HepG2 (cell line): ENCODE results near the gene CHRNB1. TPM values are rescaled to one million over a fixed set of nuclear protein-coding genes. Genes with fewer than 3 reads are reported as not detected.

Experiments
- FOXP1 ChIP-seq, 2 experiments: fragments of 450-650 bp in 1 of 2; IDR thresholded peaks; 2 replicates each; pipeline ENCODE4 v1.6.1; 2017 to 2018; ENCODE audit warnings: antibody characterized with exemption in 1 of 2
- GABPA ChIP-seq, 2 experiments: IDR thresholded peaks; 2 replicates each; pipeline ENCODE4 v1.6.1; 2011 to 2016; ENCODE audit warnings: low read depth in 2 of 2, low read length in 1 of 2, missing biosample characterization in 1 of 2, missing genetic modification characterization in 1 of 2
- HES4 ChIP-seq: sonication (generic); formaldehyde crosslinking; IDR thresholded peaks from 2 replicates; pipeline ENCODE4 v1.9.0; 2021; ENCODE audit warnings: mild to moderate bottlenecking, missing genetic modification reagents, borderline replicate concordance
- JUN ChIP-seq: sonication (generic); formaldehyde crosslinking; IDR thresholded peaks from 2 replicates; pipeline ENCODE4 v1.4.0; 2020; ENCODE audit warnings: mild to moderate bottlenecking, missing genetic modification reagents
- KDM5A ChIP-seq: fragments of 200-600 bp; sonication (generic); IDR thresholded peaks from 2 replicates; pipeline ENCODE4 v1.7.0; 2018; ENCODE audit warnings: antibody characterized with exemption, mild to moderate bottlenecking, low read length, borderline replicate concordance
- NR2F2 ChIP-seq: IDR thresholded peaks from 2 replicates; pipeline ENCODE4 v1.6.1; 2012; ENCODE audit warnings: low read depth, inconsistent platforms, borderline replicate concordance
- ZBTB8A ChIP-seq: sonication (generic); formaldehyde crosslinking; IDR thresholded peaks from 2 replicates; pipeline ENCODE4 v1.4.0; 2020; ENCODE audit warnings: mild to moderate bottlenecking, low read depth, missing genetic modification reagents, borderline replicate concordance
- ZKSCAN5 ChIP-seq: sonication (generic); formaldehyde crosslinking; IDR thresholded peaks from 2 replicates; pipeline ENCODE4 v1.5.1; 2020; ENCODE audit warnings: mild to moderate bottlenecking, missing genetic modification reagents
- ZNF121 ChIP-seq: sonication (generic); formaldehyde crosslinking; IDR thresholded peaks from 2 replicates; pipeline ENCODE4 v1.5.0; 2020; ENCODE audit warnings: mild to moderate bottlenecking, missing genetic modification reagents
- ZNF558 ChIP-seq: sonication (generic); formaldehyde crosslinking; IDR thresholded peaks from 2 replicates; pipeline ENCODE4 v1.9.0; 2022; ENCODE audit warnings: mild to moderate bottlenecking, missing genetic modification reagents, borderline replicate concordance
- ZNF773 ChIP-seq: sonication (generic); formaldehyde crosslinking; IDR thresholded peaks from 2 replicates; pipeline ENCODE4 v1.4.0; 2020; ENCODE audit warnings: missing genetic modification reagents, borderline replicate concordance
- ZNF776 ChIP-seq: sonication (generic); formaldehyde crosslinking; IDR thresholded peaks from 2 replicates; pipeline ENCODE4 v1.4.0; 2020; ENCODE audit warnings: mild to moderate bottlenecking, missing genetic modification reagents
- ZSCAN9 ChIP-seq: IDR thresholded peaks from 2 replicates; pipeline ENCODE4 v1.6.1; 2016; ENCODE audit warnings: borderline replicate concordance
- polyA plus RNA-seq, 8 experiments: library from polyadenylated mRNA; depleted of rRNA in 3 of 8; stranded (reverse) in 7 of 8; unstranded in 1 of 8; fragments of >200 nt; fragmentation: Illumina TruSeq in 4 of 8; extraction: Trizol in 4 of 8; gene quantifications; 2 replicates each; pipeline versions ENCODE4 v1.2.1 to v1.2.3, GENCODE V29; 2011 to 2016; ENCODE audit warnings: low read depth in 4 of 8, missing spikeins in 1 of 8, mixed read lengths in 1 of 8; ENCODE audit not compliant: insufficient read depth in 1 of 8
- total RNA-seq, 5 experiments: library from RNA; depleted of rRNA; stranded (reverse); fragments of >200 nt; fragmentation: Illumina TruSeq; extraction: Trizol; gene quantifications; 2 replicates each; pipeline ENCODE4 v1.2.3, GENCODE V29; 2016; ENCODE audit warnings: low read depth in 1 of 5
- TF ChIP-seq, protein P1 (sequence below): sonication (generic); formaldehyde crosslinking; IDR thresholded peaks from 2 replicates; pipeline ENCODE4; 2020; ENCODE audit warnings: missing genetic modification reagents, mild to moderate bottlenecking, borderline replicate concordance
- TF ChIP-seq, protein P2 (sequence below): sonication (generic); formaldehyde crosslinking; IDR thresholded peaks from 2 replicates; pipeline ENCODE4 v1.4.0; 2020; ENCODE audit warnings: missing genetic modification reagents
- TF ChIP-seq, protein P3 (sequence below): sonication (generic); formaldehyde crosslinking; IDR thresholded peaks from 2 replicates; pipeline ENCODE4 v1.4.0; 2020; ENCODE audit warnings: missing genetic modification reagents
- TF ChIP-seq, protein P4 (sequence below): sonication (generic); formaldehyde crosslinking; conservative IDR thresholded peaks from 2 replicates; pipeline ENCODE4 v1.8.0; 2022; ENCODE audit warnings: low read depth, missing genetic modification reagents
- TF ChIP-seq, protein P5 (sequence below): IDR thresholded peaks from 2 replicates; pipeline ENCODE4 v1.6.1; 2012; ENCODE audit warnings: low read depth, low read length, improper control_type of control experiment

Gene CHRNB1
- total and polyA plus RNA-seq, 2 of the 13 experiments (the other 11 are each of a cell fraction or from before 2014, with no cell fraction given): 5.4 to 33.7 TPM

DNA sequence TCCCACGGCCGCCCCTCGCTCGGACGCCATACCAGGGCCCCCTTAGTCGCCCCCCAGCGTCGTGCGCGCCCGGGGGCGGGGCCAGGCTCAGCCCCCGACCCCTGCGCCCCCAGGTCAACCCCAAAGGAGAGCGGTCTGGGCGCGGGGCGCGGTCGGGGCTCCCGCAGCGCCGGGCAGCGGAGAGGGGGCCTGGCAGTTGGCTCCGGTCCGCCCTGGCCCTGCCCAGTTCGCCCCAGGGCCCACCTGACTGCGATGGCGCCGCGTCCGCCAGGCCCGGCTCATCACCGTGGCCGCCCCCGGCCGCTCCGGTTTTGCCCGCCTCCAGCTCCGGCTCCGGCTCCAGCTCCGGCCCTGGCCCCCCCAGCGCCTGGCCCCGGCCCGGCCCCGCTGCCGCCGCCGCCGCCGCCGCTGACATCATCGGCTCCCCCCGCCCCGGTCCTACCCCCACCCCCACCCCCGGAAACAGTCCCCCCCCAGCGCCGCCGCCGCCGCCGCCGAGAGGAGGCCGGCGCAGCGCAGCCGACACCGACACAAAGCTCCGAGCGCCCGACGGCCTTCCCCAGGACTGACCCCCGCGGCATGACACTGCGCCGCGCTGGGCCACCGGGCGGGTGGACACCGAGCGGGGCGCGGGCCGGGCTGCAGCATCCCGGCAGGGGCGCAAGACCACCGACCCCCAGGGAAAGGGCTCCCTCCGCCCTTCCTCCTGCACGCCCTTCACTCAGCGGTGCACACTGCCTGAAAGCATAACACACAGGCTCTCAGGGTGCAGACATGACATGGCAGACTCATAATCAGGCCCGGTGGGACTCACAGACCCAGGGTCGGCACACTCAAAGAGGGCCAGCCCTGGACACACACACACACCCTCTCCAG, 34.6 kb downstream of the CHRNB1 start, which contains the start of gene ZBTB4 (continued):
- TF ChIP-seq, protein P1, sequence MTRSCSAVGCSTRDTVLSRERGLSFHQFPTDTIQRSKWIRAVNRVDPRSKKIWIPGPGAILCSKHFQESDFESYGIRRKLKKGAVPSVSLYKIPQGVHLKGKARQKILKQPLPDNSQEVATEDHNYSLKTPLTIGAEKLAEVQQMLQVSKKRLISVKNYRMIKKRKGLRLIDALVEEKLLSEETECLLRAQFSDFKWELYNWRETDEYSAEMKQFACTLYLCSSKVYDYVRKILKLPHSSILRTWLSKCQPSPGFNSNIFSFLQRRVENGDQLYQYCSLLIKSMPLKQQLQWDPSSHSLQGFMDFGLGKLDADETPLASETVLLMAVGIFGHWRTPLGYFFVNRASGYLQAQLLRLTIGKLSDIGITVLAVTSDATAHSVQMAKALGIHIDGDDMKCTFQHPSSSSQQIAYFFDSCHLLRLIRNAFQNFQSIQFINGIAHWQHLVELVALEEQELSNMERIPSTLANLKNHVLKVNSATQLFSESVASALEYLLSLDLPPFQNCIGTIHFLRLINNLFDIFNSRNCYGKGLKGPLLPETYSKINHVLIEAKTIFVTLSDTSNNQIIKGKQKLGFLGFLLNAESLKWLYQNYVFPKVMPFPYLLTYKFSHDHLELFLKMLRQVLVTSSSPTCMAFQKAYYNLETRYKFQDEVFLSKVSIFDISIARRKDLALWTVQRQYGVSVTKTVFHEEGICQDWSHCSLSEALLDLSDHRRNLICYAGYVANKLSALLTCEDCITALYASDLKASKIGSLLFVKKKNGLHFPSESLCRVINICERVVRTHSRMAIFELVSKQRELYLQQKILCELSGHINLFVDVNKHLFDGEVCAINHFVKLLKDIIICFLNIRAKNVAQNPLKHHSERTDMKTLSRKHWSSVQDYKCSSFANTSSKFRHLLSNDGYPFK (CRISPR knock-in tag): no peak
- 0 out of 2 replicates have a peak, but pooled peaks have one; percentile 24 for TF ChIP-seq KDM5A
- no peak for TF ChIP-seq ZNF121 (CRISPR knock-in tag)
- no peak for TF ChIP-seq ZBTB8A (CRISPR knock-in tag)
- no peak for TF ChIP-seq HES4 (CRISPR knock-in tag)
- TF ChIP-seq ZKSCAN5 (CRISPR knock-in tag): no peak
- TF ChIP-seq GABPA (IDR thresholded peaks at IDR 0.05; ENCODE audit: low read depth, low read length): no peak
- no peak for TF ChIP-seq GABPA (CRISPR knock-in tag; IDR thresholded peaks at IDR 0.05; ENCODE audit: low read depth)
- TF ChIP-seq, protein P2, sequence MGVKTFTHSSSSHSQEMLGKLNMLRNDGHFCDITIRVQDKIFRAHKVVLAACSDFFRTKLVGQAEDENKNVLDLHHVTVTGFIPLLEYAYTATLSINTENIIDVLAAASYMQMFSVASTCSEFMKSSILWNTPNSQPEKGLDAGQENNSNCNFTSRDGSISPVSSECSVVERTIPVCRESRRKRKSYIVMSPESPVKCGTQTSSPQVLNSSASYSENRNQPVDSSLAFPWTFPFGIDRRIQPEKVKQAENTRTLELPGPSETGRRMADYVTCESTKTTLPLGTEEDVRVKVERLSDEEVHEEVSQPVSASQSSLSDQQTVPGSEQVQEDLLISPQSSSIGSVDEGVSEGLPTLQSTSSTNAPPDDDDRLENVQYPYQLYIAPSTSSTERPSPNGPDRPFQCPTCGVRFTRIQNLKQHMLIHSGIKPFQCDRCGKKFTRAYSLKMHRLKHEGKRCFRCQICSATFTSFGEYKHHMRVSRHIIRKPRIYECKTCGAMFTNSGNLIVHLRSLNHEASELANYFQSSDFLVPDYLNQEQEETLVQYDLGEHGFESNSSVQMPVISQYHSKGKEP (CRISPR knock-in tag): no peak
- TF ChIP-seq, protein P3, sequence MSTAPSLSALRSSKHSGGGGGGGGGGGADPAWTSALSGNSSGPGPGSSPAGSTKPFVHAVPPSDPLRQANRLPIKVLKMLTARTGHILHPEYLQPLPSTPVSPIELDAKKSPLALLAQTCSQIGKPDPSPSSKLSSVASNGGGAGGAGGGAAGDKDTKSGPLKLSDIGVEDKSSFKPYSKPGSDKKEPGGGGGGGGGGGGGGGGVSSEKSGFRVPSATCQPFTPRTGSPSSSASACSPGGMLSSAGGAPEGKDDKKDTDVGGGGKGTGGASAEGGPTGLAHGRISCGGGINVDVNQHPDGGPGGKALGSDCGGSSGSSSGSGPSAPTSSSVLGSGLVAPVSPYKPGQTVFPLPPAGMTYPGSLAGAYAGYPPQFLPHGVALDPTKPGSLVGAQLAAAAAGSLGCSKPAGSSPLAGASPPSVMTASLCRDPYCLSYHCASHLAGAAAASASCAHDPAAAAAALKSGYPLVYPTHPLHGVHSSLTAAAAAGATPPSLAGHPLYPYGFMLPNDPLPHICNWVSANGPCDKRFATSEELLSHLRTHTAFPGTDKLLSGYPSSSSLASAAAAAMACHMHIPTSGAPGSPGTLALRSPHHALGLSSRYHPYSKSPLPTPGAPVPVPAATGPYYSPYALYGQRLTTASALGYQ (CRISPR knock-in tag): no peak
- TF ChIP-seq ZSCAN9: no peak
- TF ChIP-seq, protein P4, sequence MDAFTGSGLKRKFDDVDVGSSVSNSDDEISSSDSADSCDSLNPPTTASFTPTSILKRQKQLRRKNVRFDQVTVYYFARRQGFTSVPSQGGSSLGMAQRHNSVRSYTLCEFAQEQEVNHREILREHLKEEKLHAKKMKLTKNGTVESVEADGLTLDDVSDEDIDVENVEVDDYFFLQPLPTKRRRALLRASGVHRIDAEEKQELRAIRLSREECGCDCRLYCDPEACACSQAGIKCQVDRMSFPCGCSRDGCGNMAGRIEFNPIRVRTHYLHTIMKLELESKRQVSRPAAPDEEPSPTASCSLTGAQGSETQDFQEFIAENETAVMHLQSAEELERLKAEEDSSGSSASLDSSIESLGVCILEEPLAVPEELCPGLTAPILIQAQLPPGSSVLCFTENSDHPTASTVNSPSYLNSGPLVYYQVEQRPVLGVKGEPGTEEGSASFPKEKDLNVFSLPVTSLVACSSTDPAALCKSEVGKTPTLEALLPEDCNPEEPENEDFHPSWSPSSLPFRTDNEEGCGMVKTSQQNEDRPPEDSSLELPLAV (CRISPR knock-in tag): no peak
- TF ChIP-seq, protein P5, sequence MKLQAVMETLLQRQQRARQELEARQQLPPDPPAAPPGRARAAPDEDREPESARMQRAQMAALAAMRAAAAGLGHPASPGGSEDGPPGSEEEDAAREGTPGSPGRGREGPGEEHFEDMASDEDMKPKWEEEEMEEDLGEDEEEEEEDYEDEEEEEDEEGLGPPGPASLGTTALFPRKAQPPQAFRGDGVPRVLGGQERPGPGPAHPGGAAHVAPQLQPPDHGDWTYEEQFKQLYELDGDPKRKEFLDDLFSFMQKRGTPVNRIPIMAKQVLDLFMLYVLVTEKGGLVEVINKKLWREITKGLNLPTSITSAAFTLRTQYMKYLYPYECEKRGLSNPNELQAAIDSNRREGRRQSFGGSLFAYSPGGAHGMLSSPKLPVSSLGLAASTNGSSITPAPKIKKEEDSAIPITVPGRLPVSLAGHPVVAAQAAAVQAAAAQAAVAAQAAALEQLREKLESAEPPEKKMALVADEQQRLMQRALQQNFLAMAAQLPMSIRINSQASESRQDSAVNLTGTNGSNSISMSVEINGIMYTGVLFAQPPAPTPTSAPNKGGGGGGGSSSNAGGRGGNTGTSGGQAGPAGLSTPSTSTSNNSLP: no peak
- TF ChIP-seq NR2F2: no peak
- TF ChIP-seq ZNF776 (CRISPR knock-in tag): no peak
- TF ChIP-seq ZNF558 (CRISPR knock-in tag): no peak
- TF ChIP-seq ZNF773 (CRISPR knock-in tag): no peak
- TF ChIP-seq JUN (CRISPR knock-in tag): no peak
- no peak for TF ChIP-seq FOXP1 (IDR thresholded peaks at IDR 0.05)
- no peak for TF ChIP-seq FOXP1 (CRISPR knock-in tag; IDR thresholded peaks at IDR 0.05)
